CD4-positive, alpha-beta T cell treated with Interleukin-15 for 4 hours (primary cell): Measurements from ENCODE around the gene ZC3H10.
"Not testable (repeated sequence)": the region's sequence is repeated elsewhere in the genome, so short reads cannot be mapped to it uniquely, and the experiment has no call there.

Experiments
- DNase-seq: peaks from one replicate; pipeline ENCODE4 v3.0.0-alpha.2; 2020; ENCODE audit warnings: low spot score

The ZC3H10 gene

DNA sequence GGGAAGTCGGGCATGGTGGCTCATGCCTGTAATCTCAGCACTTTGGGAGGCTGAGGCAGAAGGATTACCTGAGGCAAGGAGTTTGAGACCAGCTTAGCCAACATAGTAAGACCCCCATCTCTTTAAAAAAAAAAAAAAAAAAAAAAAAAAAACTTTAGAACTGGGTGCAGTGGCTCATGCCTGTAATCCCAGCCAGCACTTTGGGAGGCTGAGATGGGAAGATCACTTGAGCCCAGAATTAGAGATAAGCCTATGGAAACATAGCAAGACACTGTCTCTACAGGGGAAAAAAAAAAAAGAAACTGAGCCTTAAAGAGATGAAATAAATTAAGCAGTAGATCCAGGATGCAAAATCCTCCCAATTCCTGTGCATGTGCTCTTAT, 15.4 kb upstream of the ZC3H10 start:
- DNase-seq: no peak

DNA sequence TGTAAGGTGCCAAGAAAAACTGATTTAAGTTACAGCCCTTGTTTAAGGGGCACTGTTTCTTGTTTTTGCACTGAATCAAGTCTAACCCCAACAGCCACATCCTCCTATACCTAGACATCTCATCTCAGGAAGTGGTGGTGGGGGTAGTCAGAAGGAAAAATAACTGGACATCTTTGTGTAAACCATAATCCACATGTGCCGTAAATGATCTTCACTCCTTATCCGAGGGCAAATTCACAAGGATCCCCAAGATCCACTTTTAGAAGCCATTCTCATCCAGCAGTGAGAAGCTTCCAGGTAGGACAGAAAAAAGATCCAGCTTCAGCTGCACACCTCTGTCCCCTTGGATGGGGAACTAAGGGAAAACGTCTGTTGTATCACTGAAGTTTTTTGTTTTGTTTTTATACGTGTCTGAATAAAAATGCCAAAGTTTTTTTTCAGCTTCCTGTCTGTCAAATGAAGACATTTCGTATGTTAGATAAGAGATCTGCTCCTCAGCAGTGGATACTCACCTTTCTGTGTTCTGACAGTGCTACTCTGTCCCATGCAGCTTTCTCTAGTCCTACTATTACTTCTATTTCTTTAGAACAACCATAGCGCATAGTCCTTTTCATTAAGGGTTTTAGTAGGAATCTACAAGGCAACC, 14.9 kb upstream of the ZC3H10 start:
- peak; percentile 43 for DNase-seq

DNA sequence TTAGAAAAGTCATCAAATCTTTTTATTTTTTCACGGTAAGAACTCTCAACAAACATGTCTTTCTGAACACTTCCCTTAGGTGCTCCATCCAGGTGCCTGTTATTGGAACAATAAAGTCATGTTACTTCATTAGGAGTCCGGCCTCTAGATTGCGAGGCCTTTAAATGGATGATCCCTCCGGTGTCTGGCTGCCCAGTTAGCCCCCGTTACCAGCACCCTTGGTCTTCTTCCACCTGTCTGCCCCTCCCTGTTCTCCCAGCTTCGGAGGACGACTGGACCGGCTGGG, 14.3 kb upstream of the ZC3H10 start:
- DNase-seq: no peak

DNA sequence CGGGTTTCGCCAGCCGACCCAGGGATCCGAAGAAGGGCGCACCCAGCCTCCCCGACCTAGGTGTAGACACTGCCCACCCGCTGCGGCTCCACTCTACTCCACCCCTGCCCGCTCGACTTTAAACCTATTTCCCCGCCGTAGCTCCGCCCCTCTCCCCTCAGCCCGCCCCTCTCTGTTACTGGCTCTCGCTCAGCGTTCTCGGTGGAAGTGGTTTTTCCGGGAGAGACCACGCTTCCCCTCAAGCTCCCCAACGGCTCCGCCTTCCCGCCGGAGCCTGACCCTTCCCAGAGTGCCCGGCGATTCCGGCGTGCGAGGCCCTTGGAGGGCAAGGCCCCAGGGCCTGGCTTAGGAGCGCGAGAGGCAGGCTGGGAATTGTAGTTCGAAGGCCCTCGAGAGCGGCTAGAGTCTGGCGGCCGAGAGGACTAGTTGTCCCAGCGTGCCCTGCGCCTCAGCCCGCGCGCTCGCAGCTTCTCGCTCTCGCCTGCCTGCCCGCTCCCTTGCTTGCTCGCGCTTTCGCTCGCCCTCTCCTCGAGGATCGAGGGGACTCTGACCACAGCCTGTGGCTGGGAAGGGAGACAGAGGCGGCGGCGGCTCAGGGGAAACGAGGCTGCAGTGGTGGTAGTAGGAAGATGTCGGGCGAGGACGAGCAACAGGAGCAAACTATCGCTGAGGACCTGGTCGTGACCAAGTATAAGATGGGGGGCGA, 13.8 kb upstream of the ZC3H10 start, which contains the start of gene PA2G4:
TSS of gene PA2G4 (plus strand) at position 451 of the 706 bp plus-strand sequence. CDS start at position 630, 179 bp downstream.
- peak; percentile 99 for DNase-seq

DNA sequence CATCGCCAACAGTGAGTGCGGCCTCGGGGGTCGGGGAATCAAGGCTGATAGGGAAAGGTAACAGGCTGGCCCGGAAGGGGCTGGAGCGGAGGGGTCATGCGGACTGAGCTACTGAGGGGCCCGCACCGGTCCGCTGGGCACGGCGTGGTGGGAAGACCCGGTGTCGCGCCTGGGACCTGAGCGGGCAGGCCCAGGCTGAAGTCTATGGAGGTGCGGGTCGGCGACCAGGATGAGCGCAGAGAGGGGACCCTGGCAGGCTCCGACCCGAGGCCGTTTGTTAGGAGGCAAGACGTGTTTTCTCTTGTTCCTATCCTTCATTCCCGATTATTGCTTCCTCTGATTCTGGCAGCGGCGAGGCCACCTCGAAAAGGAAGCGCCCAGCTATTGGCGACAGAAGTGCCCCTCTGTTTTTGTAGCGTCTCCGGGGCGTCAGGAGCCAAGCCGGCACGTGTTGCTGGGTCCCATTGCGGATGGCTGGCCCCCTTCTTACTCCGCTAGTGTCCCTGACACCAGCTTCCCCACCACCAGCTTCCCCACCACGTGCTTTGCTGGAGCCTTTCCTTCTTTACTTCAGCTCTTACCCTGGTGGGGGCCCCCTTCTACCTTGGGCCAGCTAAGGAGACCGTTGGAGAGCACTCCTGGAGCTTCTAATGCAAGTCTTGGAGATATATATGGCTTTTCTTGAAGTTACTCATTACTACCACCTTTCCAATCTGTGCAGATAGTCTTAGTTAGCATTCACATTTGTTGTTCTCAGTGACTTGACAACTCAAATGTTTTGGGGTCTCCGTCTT, 13.1 kb upstream of the ZC3H10 start:
- no peak for DNase-seq

DNA sequence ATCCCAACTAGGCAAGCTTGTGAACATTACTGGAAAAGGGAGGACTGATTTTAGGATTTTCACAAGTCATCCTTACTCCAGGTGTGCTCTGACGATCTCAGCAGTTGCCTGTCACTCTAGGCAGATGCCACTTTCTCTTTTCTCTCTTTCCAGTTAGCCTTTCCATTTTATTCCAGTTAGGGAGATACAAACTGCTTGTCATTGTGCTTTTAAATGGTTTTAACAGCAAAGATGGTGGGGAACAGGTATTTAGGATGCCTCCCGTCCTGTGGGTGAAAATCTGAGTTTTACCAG, 12.5 kb upstream of the ZC3H10 start:
- DNase-seq: no peak

DNA sequence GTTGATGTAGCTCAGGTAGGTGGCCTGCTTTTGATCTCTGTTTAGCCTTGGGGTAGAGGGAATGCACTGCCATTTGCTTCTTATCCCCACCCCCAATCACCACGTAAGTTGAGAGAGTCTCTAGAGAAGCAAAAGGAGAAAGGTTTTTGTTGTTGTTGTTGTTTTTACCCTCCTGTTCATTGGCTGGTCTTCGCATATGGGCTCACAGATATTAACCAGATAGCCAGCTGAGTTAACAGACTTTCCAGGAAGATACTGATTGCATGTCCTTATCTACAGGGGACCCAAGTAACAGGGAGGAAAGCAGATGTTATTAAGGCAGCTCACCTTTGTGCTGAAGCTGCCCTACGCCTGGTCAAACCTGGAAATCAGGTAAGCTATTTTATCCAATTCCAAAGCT, 10.8 kb upstream of the ZC3H10 start:
- DNase-seq: no peak

DNA sequence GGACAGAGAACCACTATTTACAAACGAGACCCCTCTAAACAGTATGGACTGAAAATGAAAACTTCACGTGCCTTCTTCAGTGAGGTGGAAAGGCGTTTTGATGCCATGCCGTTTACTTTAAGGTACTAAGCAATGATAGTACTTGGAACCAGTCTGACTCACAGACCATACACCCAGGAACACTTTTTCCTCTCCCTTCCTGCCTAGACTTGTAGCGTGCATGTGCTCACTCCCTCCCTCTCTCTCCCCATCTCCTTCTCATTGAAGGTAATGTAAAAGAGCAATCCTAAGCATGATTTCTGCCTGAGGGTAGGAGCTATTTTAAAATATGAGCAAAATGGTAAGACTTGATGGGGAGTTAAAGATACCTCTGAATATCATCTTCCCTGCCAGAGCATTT, 7.5 kb upstream of the ZC3H10 start:
- DNase-seq: no peak

DNA sequence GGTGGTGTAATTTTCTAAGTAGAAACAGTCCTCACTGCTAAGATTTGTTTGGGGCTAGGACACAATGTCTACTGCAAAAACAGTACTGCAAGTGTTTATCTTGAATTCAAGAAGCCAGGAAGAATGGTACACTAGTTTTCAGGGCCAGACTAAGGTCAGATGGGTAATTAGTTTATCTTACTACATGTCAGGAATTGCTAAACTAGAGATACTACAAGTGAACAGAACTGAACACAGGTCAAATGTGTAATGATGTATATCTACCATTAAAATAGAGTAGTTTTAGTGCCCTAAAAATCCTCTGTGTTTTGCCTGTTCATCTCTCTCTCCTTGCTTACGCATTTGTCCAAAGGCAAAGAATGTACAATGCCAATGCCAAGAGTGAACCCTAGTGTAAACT, 4.0 kb upstream of the ZC3H10 start:
- DNase-seq: no peak

DNA sequence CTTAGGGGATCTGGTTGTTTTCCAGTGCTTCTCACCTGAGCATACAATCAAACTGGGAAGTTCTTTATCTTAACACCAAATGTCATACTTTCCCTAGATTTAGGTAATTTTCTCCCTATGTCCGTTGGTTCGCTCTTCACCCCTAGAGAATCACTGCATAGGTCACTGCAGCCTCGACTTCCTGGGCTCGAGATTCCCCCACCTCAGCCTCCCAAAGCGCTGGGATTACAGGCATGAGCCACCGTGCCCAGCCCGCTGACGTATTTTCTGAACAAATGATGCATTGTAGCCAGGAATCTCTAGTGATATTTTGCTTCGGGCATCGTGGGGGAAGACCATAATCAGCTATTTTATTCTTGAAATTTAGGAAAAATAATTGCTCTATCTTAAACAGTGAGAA, 2.7 kb upstream of the ZC3H10 start:
- no peak for DNase-seq

DNA sequence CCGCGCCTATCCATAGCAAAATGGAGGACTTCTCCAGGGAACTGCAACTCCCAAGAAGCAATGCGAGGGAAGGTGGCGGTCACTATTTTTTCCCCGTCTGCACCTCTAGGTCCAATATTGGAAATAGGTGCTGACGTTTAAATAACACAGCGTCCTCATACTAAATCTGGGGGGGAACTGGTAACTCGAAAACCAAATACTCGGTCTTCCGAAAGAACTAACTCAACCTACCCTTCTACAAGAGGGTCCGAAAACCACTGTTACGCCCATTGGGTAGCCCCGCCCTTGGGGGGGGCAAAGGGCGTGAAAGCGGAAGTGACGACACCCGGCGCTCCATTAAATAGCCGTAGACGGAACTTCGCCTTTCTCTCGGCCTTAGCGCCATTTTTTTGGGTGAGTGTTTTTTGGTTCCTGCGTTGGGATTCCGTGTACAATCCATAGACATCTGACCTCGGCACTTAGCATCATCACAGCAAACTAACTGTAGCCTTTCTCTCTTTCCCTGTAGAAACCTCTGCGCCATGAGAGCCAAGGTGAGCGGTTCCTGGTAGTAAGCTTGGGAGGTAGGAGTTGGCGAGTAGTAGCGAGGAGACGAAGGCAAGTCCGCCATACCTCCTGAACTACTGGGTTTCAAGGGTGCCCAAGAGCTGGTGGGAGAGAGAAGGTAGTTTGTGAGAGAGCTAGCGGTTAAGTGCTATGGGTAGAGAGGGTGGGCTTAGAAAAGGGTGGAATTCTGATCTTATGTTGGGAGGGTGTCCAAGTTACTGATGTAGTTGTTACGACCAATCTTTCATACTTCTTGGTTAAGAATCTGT, 1.6 kb upstream of the ZC3H10 start, which contains the start of gene RPL41:
TSS of gene RPL41 (plus strand) at position 367 of the 815 bp plus-strand sequence.
- DNase-seq: peak; percentile 94

DNA sequence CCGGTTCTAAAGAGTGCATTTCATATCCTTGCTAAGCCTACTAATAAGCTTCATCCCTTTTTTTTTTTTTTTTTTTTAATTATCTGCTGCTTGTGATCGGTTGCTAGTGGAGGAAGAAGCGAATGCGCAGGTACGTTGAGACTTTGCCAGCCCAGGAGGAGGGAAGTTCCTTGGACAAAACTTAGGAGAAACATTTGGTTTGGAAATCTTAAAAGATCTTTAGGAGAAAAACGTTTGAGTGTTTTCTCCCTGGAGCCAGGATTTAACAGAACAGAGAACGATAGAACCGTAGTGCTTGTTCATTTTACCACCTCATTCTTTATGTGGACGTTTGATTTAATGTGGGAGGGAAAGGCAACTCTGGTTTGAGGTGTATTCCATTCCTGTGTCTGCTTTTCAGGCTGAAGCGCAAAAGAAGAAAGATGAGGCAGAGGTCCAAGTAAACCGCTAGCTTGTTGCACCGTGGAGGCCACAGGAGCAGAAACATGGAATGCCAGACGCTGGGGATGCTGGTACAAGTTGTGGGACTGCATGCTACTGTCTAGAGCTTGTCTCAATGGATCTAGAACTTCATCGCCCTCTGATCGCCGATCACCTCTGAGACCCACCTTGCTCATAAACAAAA, 872 bp upstream of the ZC3H10 start:
- DNase-seq: not testable (repeated sequence)

DNA sequence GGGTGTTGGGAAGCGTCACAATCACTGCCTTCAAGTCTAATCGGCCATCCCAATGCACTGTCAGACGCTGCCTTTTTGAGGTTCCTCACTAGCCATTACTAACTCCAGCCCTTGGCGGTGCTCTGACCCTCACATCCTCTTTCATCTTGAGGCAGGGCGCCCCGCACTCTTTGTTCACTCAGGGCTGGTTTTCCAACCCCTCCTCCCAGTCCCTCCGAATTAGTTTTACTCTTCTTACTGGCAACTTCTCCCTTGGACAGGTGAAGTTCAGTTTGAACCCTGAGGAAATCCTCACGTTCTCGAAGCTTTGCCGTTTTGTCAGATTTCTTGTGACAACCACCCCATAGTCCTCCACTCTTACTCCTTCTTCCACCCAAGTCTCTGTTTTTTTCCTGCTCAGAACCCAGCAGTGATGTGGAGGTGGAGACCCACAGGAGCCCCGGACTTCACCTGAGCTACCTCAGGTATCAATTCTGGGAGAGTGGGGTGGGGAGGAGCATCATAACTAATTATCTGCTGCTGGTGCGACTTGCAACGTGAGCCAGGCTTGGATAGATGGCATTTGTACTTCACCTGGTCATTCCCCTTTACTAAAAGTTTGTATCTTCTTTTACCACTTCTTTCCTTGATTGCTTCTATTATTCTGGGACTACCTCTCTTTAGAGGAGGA, 757 bp downstream of the ZC3H10 start:
- no peak for DNase-seq

DNA sequence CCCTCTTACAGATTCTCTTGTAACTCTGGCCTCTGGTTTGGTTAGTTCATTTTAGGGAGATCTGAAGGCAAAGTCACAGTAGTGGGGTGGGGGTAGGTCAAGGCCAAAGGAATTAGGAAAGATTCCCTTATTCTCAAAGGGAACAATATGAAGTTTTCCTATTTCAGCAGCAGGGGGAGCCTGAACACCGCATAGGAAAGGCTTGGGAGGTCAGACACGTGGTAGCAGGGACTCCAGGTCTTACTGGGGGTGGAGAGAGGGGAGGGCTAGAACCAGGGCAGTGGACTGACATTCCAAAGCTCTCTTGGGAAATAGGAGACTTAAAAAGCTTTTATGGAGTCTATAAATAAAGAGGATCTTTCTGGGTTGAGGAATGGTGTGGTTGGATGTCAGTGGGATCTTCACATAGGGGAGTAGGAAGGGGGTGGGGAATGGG, 1.3 kb downstream of the ZC3H10 start:
- peak; percentile 74 for DNase-seq

DNA sequence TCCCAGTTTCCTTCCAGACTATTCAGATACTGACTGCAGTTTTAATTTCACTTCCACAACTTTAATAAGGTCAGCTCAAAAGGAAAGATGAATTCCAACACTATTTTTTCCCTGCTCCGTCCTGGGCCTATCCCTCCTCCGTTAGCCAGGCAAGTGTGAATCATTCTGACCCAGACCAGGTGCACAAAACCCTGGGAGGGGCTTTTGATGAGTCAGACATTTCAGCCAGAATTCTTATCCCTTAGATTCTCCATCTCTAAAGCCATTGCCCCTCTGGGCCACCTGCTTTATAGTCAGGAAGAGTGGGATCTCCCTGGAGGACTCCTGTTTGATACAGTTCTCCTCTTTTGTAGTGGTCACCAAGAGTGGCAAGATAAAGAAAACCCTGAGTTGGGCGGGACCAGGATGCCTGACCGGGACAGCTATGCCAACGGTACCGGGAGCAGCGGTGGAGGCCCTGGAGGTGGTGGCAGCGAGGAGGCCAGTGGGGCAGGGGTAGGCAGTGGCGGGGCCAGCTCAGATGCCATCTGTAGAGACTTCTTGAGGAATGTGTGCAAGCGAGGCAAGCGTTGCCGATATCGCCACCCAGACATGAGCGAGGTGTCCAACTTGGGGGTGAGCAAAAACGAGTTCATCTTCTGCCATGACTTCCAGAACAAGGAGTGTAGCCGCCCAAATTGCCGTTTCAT, 2.2 kb downstream of the ZC3H10 start:
- DNase-seq: no peak

DNA sequence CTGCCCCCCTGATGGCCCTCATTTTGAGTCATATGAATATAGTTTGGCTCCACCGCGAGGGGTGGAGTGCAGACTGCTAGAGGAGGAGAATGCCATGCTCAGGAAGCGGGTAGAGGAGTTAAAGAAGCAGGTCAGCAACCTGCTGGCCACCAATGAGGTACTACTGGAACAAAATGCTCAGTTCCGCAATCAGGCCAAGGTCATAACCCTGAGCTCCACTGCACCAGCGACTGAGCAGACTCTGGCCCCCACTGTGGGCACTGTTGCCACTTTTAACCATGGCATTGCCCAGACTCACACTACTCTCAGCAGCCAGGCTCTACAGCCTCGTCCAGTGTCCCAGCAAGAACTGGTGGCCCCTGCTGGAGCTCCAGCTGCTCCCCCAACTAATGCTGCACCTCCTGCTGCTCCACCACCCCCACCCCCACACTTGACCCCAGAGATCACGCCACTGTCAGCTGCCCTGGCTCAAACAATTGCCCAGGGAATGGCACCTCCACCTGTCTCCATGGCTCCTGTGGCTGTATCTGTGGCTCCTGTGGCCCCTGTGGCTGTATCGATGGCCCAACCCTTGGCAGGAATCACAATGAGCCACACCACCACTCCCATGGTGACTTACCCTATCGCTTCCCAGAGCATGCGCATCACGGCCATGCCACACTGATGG, 3.3 kb downstream of the ZC3H10 start:
- no peak for DNase-seq

DNA sequence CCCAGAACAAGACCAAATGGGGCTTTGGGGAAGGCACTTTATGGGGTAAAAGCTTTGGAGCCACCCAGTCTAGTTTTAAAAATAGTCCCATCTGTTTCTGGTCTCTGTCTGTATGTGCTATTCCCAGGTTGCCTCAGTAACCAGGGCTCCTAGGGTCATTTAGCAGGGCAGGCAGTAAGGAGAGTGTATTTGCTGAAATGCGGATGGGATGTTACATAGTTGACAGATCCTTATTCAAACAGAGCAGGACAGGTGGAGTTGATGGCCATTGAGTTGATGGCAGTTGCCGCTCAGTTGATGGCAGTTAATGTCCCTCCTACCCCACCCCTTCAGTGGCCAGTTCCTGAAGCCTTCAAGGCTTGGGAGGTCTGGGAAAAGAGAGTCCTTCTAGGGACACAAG, 4.6 kb downstream of the ZC3H10 start:
- no peak for DNase-seq

DNA sequence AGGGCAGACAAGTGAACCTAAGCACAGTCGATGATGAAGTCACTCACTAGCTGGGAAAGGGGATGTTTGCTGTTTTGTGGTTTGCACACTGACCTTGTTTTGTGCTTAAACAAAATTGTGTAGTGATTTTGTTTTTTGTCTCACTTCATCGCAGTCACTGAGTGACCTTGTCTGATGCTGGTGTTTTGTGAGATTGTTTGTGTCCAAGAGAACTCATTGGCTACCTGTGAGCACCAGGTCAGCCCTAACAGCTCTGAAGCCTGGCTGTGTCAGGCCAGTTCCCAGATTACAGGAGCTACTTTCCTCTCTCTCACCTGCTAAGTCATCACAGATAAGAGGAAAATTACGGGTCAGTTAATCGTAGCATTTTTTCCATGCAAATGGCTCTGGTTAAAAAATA, 6.1 kb downstream of the ZC3H10 start:
- no peak for DNase-seq

DNA sequence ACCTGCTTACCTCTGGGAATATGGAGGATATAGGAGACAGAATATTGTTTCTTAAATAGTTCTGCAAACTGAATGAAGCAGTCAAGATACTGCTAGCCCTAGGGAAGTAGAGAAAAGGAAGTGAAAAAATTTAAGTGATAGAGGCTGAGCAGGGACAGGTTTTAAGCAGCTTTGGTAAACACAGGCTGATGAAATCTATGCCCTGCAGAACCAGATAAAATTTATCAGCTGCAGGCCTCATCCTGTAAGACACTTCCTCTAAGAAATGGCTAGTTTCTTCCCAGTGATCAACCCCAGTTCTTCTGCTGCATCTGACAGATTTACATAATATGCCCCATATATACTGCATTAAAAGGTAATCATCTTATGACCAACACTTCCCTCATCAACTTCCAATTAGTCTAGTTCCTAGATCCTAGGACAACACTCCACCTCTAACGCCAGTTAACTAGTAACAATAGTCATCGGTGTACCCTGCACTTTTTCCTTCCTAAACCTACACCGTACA, 8.7 kb downstream of the ZC3H10 start:
- no peak for DNase-seq

DNA sequence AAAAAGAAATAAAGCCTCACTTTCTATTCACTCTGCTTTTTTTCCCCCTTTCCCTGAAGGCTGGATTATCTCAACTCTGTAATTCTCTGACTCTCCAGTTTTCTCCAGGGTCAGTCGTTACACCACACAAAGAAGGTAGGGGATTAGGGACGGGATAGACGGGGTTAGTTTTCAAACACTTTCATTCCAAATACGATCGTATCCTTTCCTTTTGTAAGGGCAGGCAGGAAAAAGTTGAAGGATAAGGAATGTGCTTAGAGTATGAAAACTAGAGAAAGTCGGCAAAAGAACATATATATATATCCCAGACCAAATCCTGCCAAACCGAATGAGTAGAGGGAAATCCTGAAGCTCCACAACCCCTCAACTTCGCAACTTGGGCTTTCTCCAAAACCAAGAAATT, 9.4 kb downstream of the ZC3H10 start:
- no peak for DNase-seq
